NCI-H1105 treated with DMSO at 0.1 percent for 48 hours (cell line): ENCODE measurements around the gene SLC38A1.
"Not testable (repeated sequence)": the region's sequence is repeated elsewhere in the genome, so short reads cannot be mapped to it uniquely, and the experiment has no call there.

Experiments
- DNase-seq: peaks from one replicate; lab custom pipeline; 2025; lab: John Stamatoyannopoulos, UW

SLC38A1 gene

DNA sequence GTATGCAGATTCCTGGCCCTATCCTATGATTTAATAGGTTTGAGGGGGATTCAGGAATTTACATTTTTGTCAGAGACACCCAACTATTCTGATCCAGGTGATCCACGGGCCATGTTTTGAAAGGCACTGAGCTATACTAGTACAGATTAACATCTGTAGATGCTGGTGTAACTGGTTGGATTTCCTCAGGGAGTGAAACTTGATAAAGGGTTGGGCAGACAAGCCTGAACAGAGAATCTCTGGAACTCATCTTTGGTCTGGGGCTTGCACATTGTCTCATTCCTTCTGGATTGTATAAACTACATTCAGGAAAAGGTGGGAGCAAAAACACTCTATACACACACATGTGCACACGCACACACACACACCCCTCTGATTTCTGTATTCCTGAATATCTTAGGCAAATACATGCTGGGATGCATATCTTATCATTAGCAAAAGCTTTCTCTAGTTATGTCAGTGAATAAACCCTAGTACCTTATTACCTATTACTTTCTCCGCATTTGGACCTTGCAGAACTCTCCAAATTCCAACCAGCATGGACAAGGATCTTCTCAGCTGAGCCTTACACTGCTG lies 104.6 kb downstream of the SLC38A1 start:
- DNase-seq = no peak

DNA sequence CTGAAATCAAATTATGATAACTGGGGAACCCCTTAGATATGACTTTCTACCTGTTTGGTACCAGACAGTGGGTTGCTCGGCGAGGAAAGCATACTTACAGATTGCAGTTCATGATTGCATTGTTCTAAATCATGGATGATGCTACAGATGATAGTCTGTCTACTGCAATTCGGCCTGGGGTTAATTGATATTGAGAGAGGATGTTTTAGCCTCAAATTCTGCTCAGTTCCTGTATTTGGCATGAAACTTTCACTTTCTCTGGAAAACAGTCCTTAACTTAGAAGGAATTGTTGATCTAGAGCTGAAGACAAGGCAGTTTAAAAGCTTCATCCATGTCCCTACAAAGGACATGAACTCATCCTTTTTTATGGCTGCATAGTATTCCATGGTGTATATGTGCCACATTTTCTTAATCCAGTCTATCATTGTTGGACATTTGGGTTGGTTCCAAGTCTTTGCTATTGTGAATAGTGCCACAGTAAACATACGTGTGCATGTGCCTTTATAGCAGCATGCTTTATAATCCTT lies 106.2 kb downstream of the SLC38A1 start:
- not testable (repeated sequence) for DNase-seq

DNA sequence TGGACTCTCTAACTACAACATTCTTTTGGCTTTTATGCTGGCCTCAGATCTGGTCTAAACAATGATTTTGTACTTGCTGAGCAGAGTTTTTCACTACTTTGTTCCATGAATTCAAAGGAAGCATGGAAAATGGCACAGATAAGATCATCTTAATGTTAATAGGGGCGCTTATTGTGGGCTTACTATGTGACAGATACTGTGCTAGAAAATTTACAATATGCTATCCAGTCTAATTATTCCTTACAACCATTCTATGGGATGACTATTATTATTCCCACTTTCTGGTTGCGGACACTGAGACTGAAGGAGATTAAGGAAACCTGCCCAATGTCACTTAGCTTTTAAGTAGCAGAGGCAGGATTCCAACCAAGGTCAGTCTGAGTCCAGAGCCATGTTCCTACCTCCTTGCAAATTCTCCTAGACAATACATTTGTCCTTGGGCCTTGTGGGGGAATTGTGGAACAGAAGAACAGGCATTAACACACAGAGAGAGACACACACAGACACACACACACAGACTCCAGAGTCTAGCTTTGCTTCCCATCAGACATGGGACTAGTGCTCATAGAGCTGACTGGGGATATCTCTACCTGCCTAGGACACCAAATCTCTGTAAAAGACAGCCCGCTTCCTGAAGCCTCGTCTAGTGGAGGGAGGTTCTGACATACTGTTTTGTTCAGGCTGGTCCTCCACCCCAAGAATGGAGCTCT lies 107.7 kb downstream of the SLC38A1 start:
- DNase-seq = no peak

DNA sequence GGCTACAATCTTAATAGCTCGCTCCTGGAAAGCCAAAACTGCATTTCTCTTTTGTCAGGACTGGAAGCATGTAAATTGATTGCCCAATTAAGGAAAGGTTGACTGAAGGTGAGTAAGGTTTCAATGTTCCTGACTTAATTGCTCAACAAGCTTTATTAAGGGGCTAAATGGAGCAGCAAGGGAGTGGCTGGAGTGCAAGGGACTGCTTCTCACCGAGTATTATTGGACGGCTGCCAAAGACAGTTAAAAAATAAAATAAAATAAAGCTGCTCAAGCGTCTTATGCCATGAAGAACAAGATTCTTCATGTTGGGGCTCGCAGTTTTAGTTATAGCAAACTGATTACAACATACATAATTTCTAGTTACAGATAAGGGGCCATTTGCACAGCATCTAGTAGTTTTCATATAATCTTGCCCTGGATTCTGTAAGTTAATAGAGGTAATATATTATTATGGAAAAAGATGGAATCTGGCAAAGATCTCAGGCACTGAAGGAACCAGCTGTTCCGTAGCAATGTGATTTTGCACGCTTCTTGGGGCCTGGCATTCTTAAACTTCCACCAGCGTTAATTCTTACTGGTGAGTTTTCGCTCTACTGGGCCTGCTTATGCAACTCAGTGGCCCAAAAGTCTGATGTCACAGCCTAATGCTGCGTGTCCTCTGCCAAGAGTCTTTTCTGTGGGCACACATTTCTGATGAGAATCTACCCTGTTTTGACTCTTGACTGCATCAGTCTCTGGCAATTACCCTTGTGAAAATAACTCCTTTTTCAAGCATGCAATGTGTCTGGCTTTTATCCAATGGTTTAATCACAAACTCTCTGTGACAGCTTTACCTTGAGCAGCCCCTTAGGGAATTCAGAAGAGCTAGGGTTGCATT lies 108.5 kb downstream of the SLC38A1 start:
- DNase-seq = peak; percentile 98

DNA sequence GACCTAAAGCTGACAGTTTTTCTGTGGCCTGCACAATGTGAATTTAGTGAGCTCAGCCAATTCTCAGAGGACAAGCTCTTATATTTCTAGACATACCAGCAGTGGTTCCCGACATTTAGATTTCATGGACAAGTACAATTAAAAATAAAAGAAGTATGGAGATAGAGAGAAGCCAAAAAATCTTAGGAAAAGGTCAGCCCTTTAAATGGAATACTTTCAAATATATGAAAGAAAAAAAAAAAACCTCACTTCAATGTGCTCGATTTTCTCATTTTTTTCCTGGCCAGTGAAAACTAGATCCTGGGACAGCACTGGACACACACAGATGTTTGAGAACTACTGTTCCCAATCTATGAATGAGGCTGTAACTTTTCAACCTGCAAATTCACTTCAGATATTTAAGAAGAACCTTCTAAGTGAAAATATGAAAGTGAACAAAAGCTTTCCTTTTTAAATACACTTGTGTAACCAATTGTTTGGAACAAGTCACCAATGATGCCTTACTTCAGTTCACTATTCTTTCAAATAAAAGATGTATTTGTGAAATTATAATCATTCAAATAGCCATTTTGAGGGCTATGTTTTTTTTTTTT lies 109.4 kb downstream of the SLC38A1 start:
- DNase-seq = no peak

DNA sequence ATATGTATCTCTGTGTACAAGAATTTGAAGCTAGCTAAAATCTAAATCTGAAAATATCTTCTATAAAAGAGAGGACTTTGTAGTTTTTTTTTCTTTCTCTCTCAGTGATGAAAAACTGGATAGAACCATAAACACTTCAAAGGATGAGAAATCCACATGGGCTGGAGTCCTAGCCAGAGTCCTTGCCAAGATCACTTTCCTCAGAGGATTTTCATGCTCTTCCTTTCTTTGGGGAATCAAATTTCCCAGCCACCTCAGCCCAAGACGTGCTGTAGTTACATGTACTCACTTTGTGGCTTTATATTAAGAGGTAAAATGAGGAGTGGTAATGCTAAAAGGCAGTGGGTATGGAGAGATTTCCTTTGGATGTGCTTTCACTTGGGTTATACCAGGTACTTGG lies 110.3 kb downstream of the SLC38A1 start:
- no peak for DNase-seq

DNA sequence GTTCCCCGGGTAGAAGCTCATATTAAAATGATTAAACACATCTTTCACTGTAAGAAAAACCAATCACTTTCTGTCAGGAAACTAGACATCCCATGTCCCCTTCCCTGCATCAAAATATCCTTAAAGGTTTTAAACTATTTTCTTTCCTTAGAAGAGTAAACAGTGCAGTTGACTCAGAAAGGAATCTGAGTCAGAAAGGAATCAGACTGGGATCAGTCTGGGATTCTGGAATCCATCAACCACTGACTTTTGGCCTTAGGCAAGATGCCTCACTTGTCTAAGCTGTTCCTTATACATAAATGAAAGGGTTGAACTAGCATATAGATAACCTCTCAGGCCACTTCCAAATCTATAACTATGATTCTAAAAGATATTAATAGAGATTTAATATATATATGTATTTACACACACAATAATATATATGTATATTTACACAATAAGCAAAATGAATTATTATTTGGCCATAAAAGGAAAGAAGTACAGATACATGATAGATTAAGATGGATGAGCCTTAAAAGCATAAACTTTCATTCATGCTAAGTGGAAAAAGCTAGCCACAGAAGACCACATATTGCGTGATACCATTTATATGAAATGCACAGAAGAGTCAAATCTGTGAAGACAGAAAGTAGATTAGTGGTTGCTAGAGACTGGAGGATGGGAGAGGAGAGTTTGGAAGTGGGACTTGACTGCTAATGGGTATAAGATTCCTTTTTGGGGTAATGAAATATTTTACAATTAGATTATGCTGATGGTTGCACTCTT lies 114.4 kb downstream of the SLC38A1 start:
- no peak for DNase-seq

DNA sequence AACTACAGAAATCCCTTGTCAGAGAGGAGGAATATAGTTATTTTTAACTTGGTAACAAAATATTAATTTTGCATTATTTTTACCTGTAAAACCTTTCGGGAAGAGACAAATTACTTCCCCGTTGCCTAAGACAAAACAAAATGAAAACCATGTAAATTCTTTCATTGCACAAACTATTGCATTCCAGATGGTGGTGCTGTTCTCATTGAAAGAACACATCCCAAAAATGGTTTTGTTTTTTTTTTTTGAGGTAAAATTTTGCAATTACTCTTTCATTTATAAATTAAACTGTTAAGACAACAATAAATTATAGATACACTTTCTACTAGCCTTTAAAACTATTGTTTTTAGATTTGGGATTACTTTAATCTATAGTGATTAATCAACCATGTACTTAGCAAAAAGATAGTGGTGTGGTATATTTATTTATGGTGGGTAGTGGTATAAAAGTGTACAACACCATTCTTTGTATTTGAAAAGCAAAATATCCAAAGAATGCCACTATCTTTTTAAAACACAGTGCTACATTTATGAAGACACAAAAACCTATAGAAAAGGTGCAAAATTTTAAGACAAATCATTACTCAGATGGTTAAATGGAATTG lies 115.5 kb downstream of the SLC38A1 start:
- DNase-seq = peak; percentile 44

DNA sequence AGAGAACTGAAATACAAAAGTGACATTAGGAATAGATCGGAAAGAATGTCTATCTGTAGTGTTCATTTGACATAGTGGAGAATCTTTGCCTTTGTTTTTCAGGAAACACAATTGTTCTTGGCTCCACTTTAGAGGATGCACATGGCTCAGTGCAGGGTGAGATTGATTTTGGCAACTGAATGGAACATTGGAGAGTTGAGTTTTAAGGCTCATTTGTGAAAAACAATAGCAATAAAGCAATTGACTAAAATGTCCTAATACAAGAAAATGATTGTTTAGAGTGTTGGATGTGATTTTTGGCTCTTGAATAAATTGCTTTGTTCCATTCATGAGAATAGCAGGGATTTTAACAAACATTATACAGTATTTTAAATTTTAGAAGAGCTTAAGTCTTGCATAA lies 116.4 kb downstream of the SLC38A1 start:
- DNase-seq = no peak

DNA sequence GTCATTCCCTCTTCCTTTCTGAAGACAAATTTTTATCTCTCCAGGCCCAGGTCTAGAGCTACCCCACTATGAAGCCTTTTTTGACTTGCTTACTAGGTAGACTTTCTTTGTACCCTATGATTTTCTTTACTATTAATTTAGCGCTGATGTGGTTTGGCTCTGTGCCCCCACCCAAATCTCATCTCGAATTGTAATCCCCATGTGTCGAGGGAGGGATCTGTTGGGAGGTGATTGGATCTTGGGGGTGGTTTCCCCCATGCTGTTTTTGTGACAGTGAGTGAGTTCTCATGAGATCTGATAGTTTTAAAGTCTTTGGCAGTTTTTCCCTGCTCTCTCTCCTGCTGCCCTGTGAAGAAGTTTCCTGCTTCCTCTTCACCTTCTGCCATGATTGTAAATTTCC lies 118.1 kb downstream of the SLC38A1 start:
- DNase-seq = no peak

DNA sequence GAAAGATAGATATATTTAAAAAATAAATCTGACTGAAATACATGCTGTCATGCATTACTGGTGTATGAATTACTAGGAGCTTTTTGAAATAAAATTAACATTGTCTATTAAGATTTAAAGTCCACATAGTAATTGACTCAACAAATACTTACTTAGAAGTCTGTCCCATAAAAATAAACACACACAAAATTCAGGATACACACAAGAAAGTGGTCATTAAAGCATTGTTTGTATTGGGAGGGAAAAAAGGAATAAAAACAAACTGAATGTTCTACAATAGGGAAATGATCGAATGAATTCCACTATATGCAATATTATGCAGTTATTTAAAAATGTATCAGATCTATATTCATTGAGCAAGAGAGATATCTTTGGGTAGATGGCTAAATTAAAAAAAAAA lies 118.9 kb downstream of the SLC38A1 start:
- no peak for DNase-seq

DNA sequence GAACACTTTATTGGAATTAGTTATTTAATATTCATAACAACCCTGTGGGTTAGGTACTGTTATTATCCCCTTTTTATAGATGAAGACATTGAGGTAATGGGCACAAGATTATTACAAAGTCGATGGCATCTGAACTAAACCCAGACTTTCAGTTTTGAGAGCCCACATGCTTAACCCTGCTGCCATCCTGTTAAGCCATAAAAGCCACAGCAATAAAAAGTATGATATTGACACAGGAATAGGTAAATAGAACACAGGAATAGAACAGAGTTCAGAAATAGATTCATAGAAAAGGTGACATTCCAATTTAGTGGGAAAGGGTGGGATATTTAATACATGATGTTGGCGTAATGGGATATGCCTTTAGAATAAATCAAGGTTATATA lies 119.8 kb downstream of the SLC38A1 start:
- no peak for DNase-seq

DNA sequence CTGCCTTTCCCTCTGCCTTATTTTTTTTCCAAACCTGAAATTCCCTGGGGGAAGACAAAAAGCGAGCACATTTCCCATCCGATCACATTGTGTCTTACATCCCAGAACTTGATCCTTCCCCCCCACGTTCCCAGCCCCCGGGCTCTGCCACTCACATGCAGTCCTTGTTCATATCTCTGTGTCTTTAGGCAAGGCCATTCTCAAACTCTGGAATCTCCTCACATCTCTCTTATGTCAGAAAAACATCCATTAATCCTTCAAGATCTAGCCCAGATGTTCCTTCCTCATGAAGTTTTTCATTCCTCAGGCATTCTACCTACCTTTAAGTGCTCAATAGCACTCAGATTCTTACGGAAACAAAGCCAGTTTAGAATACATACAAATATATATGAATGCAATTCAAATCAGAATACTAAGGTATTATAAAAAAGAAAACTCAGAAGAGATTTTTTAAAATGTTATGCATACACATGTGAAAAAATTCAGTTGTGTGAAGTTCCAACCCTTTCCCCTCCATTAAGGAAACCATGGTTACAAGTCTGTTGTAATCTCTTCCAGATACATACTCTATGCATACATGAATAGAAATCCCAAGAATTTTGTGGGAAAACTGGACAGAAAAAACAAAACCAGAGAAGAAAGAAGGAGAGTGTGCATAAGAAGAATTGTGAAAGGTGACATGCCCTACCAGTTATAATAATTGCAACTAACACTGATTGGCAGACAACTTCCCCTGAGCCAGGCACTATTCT lies 120.3 kb downstream of the SLC38A1 start:
- no peak for DNase-seq

DNA sequence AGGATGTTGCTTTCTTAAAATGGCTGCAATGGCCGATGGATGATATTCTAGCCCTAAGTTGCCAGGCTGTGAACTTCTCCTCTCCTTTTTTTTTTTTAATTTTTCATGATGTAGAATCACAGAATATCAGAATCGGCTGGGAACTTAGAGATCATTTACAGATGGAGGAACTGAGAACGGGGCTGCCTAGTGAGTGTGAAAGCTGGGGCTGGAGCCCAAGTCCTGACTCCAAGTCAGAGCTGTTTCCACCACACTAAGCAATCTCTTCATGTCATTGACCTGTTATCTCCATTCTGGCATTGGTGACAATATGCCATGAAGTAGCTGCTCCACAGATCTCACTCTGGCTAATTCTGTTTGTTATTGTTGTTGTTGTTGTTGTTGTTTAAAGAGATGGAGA lies 121.7 kb downstream of the SLC38A1 start:
- no peak for DNase-seq

DNA sequence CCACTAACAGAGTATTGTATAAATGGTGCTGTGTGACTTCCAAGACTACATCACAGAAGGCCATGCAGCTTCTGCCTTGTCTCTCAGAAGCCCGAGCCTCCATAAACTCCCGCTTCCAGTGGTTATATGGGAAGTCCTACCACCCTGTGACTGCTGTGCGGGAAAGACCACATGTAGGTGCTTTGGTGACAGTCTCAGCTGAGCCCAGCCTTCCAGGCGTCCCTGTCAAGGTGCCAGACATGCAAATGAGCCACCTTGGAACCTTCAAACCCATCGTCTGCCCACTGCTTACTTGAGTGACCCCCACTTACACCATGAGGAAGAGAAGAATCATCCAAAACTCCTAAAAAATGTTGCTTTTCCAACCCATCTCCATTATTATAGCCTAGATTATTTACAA lies 123.0 kb downstream of the SLC38A1 start:
- DNase-seq = no peak

DNA sequence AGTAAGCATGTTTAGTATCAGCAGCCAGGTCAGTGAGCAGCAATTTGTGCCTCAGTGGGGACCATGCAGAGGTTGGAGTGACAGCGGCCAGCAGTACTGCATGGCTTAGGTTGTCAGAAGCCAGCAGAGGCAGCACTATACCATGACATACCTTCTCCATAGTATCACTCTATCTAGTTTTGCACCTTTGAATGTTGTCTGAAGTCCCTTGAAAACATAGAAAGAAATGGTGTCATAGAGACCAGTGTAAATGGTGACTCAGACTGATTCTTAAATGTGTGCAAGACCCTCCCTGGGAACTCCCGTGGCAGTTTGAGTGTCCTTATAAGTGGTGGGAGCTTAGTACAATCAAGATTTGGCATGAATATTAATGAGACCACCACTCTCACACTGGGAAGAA lies 124.4 kb downstream of the SLC38A1 start:
- no peak for DNase-seq

DNA sequence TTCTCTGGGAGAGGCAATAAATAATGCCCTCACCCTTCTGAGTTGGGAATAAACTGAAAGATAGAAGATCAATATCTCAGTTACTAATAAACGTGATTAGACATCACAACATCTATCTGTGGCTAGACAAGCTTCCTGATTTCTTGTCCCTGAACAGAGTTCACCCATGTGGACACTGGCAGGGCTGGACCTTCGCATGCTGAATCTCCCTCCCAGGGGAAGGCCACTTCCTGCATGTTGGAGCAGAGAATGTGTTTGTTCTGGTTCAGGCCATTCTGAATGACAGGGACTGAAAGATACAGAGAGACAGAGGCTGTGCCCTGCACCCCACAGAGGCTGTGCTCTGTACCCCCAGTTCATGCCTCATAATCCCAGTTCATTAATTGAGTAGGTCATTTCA lies 132.6 kb downstream of the SLC38A1 start:
- DNase-seq = no peak

DNA sequence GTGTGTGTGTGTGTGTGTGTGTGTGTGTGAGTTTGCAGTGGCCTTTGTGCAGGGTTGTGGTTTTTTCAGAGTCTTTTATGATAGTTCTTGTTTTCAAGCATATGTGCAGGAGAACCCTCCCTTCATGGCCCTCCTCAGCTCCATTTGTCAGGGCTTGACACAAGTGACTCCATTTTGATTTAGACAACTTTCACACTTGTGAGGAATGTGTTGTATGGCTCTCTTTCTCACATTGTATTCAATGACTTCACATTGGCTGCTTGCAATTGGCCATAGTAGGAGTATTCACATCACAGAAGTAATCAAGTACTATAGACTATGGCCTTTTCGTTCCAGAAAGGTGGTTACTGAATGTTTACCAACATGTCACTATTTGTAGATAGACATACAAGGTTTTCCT lies 133.1 kb downstream of the SLC38A1 start:
- DNase-seq = no peak

DNA sequence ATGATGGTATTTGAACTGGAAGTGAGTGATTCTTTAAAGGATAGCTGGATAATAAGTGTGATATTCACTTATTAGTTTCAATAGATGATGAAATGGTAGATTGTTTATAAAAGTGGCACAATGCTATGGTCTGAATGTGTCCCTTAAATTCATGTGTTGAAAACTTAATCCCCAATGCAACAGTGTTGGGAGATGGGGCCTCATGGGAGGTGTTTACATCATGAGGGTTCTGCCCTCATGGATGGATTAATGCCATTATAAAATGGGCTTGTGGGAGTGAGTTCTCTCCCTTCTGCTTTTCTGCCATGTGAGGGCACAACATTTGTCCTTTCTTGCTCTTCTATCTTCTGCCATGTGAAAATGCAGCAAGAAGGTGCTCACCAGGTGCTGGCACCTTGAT lies 134.0 kb downstream of the SLC38A1 start:
- no peak for DNase-seq

DNA sequence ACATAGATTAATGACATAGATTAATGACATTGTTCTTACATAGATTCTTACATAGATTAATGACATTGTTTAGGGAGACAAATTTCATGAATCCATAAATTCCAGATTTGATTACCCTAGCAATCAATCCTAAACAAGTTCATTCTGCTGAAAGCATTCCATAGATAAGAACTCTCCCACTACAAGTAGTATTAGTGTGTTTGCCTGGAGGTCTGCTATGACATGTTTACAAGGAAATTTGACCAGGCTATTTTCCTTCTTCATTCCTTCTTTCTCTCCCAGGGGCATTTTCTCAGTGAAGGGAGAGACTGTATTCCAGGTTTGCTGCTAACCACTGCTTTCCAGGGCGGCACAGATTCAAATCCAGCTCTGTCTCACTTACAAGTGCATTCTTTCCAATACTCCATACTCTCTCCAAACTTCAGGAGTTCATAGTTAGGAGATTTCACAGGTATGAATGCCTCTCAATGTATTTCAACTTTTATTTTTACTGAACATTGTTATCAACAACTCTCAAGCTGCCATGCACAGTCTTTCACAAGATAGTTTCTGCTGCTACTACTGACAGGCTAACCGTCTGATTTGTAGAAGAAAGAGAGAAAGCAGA lies 134.5 kb downstream of the SLC38A1 start:
- no peak for DNase-seq
